Ecto neural progenitor cell (in vitro differentiated cells): ENCODE data around the gene FAM3C.

Experiments used
- DNase-seq: peaks from one replicate; pipeline ENCODE4 v3.0.0-alpha.2; 2018; ENCODE audit warnings: low spot score

The FAM3C gene

GRCh38 chr7:121410829-121411596 is 14.9 kb upstream of the FAM3C start:
- DNase-seq = no peak

GRCh38 chr7:121406944-121407343 is 10.8 kb upstream of the FAM3C start:
- DNase-seq = no peak

GRCh38 chr7:121406461-121406860 is 10.4 kb upstream of the FAM3C start:
- DNase-seq = no peak

GRCh38 chr7:121404348-121404747 is 8.2 kb upstream of the FAM3C start:
- DNase-seq = no peak

- no peak for DNase-seq
These were observed 6.6 kb upstream of the FAM3C start for GRCh38 chr7:121402701-121403100.

- DNase-seq = no peak
These were observed 5.8 kb upstream of the FAM3C start for GRCh38 chr7:121401896-121402295.

GRCh38 chr7:121398246-121398645 is 2.1 kb upstream of the FAM3C start:
- no peak for DNase-seq

GRCh38 chr7:121397822-121398221 is 1.7 kb upstream of the FAM3C start:
- DNase-seq = no peak

GRCh38 chr7:121397361-121397760 is 1.3 kb upstream of the FAM3C start:
- no peak for DNase-seq

- no peak for DNase-seq
These were observed 581 bp downstream of the FAM3C start for GRCh38 chr7:121395494-121395960.

- DNase-seq = no peak
These were observed 1.4 kb downstream of the FAM3C start for GRCh38 chr7:121394709-121395140.

GRCh38 chr7:121393005-121393366 is 3.1 kb downstream of the FAM3C start:
- no peak for DNase-seq

GRCh38 chr7:121392277-121393004 is 3.7 kb downstream of the FAM3C start:
- no peak for DNase-seq

GRCh38 chr7:121391686-121392085 is 4.4 kb downstream of the FAM3C start:
- DNase-seq = no peak

GRCh38 chr7:121390617-121391016 is 5.5 kb downstream of the FAM3C start:
- no peak for DNase-seq

- no peak for DNase-seq
These were observed 6.0 kb downstream of the FAM3C start for GRCh38 chr7:121390109-121390508.

GRCh38 chr7:121388950-121389349 is 7.2 kb downstream of the FAM3C start:
- DNase-seq = no peak

GRCh38 chr7:121385800-121386179 is 10.3 kb downstream of the FAM3C start:
- no peak for DNase-seq

GRCh38 chr7:121385056-121385799 is 10.9 kb downstream of the FAM3C start:
- no peak for DNase-seq

- no peak for DNase-seq
These were observed 11.8 kb downstream of the FAM3C start for GRCh38 chr7:121384265-121384664.

GRCh38 chr7:121383235-121383910 is 12.7 kb downstream of the FAM3C start:
- DNase-seq = no peak

GRCh38 chr7:121382473-121382872 is 13.6 kb downstream of the FAM3C start:
- no peak for DNase-seq
